ENCODE results near the gene SMIM43.

GRCh38 chr4:121784975-121785374 lies 20.0 kb upstream of the SMIM43 start:
- peak; percentile 32; the same call in 1 of the 2 replicates for TF ChIP-seq NFIC (IDR thresholded peaks at IDR 0.05)
- no peak for TF ChIP-seq TAF1 (IDR thresholded peaks at IDR 0.05; ENCODE audit: low read depth)
- TF ChIP-seq USF1 (IDR thresholded peaks at IDR 0.05), result no peak
- TF ChIP-seq REST (IDR thresholded peaks at IDR 0.05; ENCODE audit: low read depth), result no peak
- TF ChIP-seq MAX (IDR thresholded peaks at IDR 0.05), result no peak
- TF ChIP-seq CEBPB (IDR thresholded peaks at IDR 0.05), result no peak
- peak; percentile 90 for TF ChIP-seq TEAD4 (IDR thresholded peaks at IDR 0.05)
- TF ChIP-seq EGR1 (IDR thresholded peaks at IDR 0.05), result no peak
- no peak for TF ChIP-seq TCF12 (IDR thresholded peaks at IDR 0.05; ENCODE audit: low read depth)
- no peak for TF ChIP-seq EP300 (IDR thresholded peaks at IDR 0.05; ENCODE audit: borderline replicate concordance)
- no peak for TF ChIP-seq ZBTB7A (IDR thresholded peaks at IDR 0.05; ENCODE audit: low read depth)
- TF ChIP-seq CREB1 (IDR thresholded peaks at IDR 0.05; ENCODE audit: low read depth), result no peak
- TF ChIP-seq RAD21 (IDR thresholded peaks at IDR 0.05; ENCODE audit: low read depth), result no peak
